ENCODE data around the gene JAG1.

Gene JAG1

DNA sequence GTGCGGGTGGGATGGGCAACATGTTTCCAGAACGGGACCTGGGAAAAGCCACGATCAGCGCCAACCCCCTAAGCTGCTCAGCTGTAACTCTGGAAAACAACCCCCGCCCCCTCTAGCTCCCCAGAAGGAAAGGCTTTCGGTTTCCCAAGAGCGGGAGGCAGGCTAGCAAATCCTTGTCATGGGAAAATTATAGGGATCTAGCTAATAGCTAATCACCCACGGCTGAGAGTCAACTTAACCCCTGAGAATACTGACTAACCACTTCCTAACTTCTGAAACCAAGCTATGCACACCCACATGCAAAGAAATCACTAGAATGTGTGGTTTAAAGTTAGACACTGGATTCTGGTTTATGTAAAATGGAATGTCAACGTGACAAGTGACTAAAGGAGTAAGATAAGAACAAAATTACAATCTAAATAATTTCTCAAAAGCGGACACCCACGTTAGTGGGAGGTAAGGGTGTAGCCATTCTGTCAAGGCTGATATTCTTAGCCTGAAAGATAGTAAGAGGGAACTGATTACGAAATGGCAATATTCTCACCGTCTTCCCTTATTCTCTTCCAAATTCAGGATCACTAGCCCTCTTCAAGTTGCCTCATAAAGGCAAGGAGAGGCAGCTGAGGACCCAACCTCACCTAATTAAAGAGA, 20.1 kb downstream of the JAG1 start:
- H3K27ac ChIP-seq, result peak overlapping the region; percentile 48
- ChIA-PET POLR2A (ENCODE audit: low non-redundant PET) (no interaction called here), CTCF (no interaction called here)
- TF ChIP-seq, protein P1, sequence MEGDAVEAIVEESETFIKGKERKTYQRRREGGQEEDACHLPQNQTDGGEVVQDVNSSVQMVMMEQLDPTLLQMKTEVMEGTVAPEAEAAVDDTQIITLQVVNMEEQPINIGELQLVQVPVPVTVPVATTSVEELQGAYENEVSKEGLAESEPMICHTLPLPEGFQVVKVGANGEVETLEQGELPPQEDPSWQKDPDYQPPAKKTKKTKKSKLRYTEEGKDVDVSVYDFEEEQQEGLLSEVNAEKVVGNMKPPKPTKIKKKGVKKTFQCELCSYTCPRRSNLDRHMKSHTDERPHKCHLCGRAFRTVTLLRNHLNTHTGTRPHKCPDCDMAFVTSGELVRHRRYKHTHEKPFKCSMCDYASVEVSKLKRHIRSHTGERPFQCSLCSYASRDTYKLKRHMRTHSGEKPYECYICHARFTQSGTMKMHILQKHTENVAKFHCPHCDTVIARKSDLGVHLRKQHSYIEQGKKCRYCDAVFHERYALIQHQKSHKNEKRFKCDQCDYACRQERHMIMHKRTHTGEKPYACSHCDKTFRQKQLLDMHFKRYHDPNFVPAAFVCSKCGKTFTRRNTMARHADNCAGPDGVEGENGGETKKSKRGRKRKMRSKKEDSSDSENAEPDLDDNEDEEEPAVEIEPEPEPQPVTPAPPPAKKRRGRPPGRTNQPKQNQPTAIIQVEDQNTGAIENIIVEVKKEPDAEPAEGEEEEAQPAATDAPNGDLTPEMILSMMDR (conservative IDR thresholded peaks at IDR 0.05; ENCODE audit: low read depth), result no peak
- DNase-seq (ENCODE audit: low spot score), result no peak

DNA sequence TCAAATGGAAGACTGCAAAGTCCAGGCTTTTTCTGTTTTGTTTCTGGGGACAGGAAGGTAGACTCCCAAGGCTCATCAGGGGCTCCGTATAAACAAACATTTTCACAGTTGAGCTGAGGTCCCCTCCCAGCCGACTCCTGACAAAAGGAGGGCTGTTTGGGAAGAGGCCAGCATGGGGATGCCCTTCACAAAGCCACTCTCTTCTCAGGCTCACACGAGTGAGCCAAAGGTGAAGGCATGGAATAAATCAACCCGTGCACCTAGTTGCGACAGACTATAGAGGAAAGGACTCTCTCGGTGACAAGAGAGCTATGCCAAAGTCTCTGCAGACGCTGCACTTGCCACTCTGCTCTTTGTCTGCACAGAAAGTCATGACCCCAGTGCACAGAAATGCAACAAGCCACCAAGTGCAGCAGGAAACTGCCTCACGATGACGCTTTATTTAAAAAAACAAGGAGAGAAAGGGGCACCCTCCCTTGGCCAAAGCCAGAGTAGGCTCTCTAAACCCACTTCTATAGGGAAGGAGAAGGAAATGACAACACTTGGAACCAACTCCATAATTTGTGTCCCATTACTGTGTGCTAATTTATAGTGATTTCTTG, 21.0 kb downstream of the JAG1 start:
- DNase-seq (ENCODE audit: low spot score), result no peak
- H3K27ac ChIP-seq, result peak overlapping the region; percentile 52
- CTCF ChIA-PET, result interaction anchor here (0.6 kb wide), 1 partner anchor 33 kb away, joined by 3 read pairs; no protein-coding TSS in a partner anchor

DNA sequence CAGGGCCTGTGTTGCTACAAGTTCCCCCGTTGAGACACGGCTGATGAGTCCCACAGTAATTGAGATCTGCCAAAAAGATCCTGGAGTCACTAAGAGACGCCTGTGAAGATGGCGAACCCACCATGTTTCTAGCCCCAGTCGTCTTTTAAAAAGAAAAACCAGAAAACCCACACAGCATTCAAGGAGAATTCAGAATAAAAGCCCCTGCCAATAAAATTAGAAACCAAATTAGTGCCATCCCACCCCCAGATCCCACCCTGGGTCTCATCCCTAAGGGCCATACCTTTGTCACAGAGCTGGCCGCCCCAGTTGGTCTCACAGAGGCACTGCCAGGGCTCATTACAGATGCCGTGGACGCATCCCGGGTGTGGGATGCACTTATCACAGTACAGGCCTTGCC, 21.6 kb downstream of the JAG1 start:
- DNase-seq (ENCODE audit: low spot score), result no peak
- peak overlapping the region; percentile 52 for H3K27ac ChIP-seq
- TF ChIP-seq, protein P1 (conservative IDR thresholded peaks at IDR 0.05; ENCODE audit: low read depth), result no peak
- ChIA-PET CTCF (interaction anchor here (0.6 kb wide), 1 partner anchor 33 kb away, joined by 3 read pairs; no protein-coding TSS in a partner anchor), POLR2A (ENCODE audit: low non-redundant PET) (no interaction called here)

More for the DNA sequence above, 21.0 kb downstream of the JAG1 start:
- POLR2A ChIA-PET (ENCODE audit: low non-redundant PET), result no interaction called here
- TF ChIP-seq, protein P1 (conservative IDR thresholded peaks at IDR 0.05; ENCODE audit: low read depth), result no peak

DNA sequence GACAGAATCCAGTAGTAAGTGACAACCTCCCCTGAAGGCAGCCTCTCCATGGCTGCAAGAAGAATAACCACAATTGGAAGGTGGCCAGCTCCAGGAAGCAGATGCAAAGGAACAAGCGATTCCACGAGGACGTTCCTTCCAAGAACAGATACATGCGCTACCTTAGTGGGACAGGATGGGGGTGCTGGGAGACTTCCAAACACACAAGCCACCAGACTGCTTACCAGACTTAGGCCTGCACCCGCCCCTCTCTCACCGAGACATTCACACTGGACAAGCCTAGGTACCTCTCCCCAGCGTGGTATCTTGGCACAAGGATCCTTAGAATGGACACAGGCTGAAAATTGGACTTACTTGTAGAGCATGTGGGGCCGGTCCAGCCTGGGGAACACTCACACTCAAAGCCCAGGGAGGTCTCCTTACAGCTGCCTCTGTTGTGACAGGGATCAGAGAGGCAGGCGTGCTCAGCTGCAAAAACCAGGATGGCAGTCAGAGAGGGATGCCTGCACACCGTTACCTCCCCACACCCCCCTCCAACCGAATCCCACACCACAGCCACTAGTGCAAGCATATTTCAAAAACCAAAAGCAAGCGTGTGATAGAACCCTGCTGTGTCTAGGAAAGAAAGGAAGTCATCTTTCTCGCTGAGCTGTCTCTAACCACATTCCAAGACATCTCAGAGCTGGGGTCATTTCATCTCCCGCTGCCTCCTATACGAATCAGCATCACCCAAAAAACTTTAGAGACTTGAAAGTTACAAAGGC, 22.4 kb downstream of the JAG1 start:
- H3K27ac ChIP-seq, result peak overlapping the region; percentile 58
- no peak for DNase-seq (ENCODE audit: low spot score)
- ChIA-PET POLR2A (ENCODE audit: low non-redundant PET) (no interaction called here), CTCF (interaction anchor here (0.6 kb wide), 1 partner anchor 352 kb away, joined by 3 read pairs; no protein-coding TSS in a partner anchor)
- TF ChIP-seq, protein P1 (conservative IDR thresholded peaks at IDR 0.05; ENCODE audit: low read depth), result no peak

DNA sequence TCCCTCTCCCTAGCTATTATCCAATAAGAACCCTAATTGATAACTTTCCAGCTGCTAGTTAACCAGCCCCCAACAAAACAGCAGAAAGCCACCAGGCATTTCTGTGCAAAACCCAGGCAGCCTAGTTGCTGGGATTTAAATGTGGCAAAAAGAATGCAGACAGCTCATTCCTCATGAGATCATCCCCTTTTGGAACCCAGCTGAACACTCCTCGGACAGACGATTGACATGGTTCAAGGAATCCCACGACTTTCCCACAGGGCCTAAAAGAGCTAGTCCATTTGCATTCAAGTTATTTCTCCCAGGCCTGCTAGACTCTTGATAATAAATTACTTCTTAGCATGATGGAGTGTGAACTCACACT, 24.0 kb downstream of the JAG1 start:
- no peak overlapping the region for H3K27ac ChIP-seq
- DNase-seq (ENCODE audit: low spot score), result no peak
- CTCF ChIA-PET, result no interaction called here
- POLR2A ChIA-PET (ENCODE audit: low non-redundant PET), result no interaction called here
- TF ChIP-seq, protein P1 (conservative IDR thresholded peaks at IDR 0.05; ENCODE audit: low read depth), result no peak

DNA sequence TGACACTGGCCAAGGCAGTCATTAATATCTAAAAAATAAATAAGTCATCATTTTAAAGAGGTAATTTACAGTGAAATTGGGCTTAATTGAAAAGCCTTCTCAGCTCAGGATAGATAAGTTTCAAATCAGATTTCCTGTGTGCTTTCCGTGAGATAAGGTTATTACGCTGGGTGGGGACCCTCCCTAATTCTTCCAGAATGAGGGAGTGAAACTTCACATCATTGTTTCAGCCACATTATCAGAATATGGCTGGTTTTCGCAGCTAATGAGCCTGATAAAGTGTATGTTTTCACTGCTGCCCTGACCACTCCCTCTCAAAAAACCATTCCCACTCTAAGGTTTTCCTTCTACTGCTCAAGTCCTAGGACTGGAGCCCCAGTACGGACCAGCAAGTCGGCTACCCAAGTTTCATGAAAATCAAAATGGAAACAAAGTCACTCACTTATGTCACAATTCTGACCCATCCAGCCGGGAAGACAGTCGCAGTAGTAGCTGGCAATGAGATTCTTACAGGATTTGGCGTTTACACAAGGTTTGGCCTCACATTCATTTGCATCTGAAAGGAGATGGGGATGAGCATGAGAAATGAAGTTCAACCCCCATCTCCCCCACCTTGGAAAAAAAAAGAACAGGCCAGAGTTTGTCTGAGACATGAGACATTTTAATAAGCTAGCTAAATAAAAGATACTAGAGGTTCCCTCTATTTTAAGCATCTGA, 24.6 kb downstream of the JAG1 start:
- H3K27ac ChIP-seq, result no peak overlapping the region
- CTCF ChIA-PET, result interaction anchor here (0.7 kb wide), 2 partner anchors 176 to 224 kb away, joined by 3 to 5 read pairs; no protein-coding TSS in a partner anchor
- POLR2A ChIA-PET (ENCODE audit: low non-redundant PET), result no interaction called here
- TF ChIP-seq, protein P1 (conservative IDR thresholded peaks at IDR 0.05; ENCODE audit: low read depth), result no peak
- no peak for DNase-seq (ENCODE audit: low spot score)

Data from RWPE1 (cell line).